Endothelial cell (in vitro differentiated cells): ENCODE measurements around the gene FBXO44. TPM values are rescaled to one million over a fixed set of nuclear protein-coding genes. Genes with fewer than 3 reads are reported as not detected.
A peak's percentile ranks its signal among the peaks of the same experiment; 100 is the strongest.

ENCODE experiments used
- DNase-seq: peaks from one replicate; pipeline ENCODE4 v3.0.0; 2021; ENCODE audit warnings: low spot score
- H3K27ac Mint-ChIP-seq: one replicate; pipeline ENCODE4 v1.8.0; 2021; ENCODE audit warnings: mixed read lengths, inconsistent platforms; ENCODE audit not compliant: unreplicated experiment
- H3K27me3 Mint-ChIP-seq: one replicate; pipeline ENCODE4 v1.8.0; 2021; ENCODE audit warnings: mild to moderate bottlenecking, moderate library complexity, mixed read lengths, inconsistent platforms; ENCODE audit not compliant: unreplicated experiment
- H3K36me3 Mint-ChIP-seq: one replicate; pipeline ENCODE4 v1.8.0; 2021; ENCODE audit warnings: mild to moderate bottlenecking, low read depth, mixed read lengths, inconsistent platforms; ENCODE audit not compliant: unreplicated experiment
- H3K4me1 Mint-ChIP-seq: one replicate; pipeline ENCODE4 v1.8.0; 2021; ENCODE audit warnings: mild to moderate bottlenecking, mixed read lengths, inconsistent platforms; ENCODE audit not compliant: unreplicated experiment
- H3K4me3 Mint-ChIP-seq: one replicate; pipeline ENCODE4 v1.8.0; 2021; ENCODE audit warnings: mild to moderate bottlenecking, mixed read lengths, inconsistent platforms; ENCODE audit not compliant: unreplicated experiment
- H3K9me3 Mint-ChIP-seq: one replicate; pipeline ENCODE4 v1.8.0; 2021; ENCODE audit warnings: mixed read lengths, inconsistent platforms; ENCODE audit not compliant: unreplicated experiment
- total RNA-seq: library from RNA; stranded (reverse); fragmentation: NEBNext Ultra II Directional; extraction: Animal tissue kit (Norgen Biotek cat#: 25700); gene quantifications from one replicate; pipeline ENCODE4 v1.2.1, GENCODE V29; 2021; ENCODE audit not compliant: unreplicated experiment
- TF ChIP-seq, protein P1 (sequence below): fragments of 200-600 bp; sonication (generic); IDR thresholded peaks from one replicate; pipeline ENCODE4 v1.5.0; 2021; ENCODE audit warnings: antibody characterized with exemption; ENCODE audit not compliant: unreplicated experiment

Gene FBXO44
- total RNA-seq, 1 donor from 2014 or later, result 10.2 TPM

DNA sequence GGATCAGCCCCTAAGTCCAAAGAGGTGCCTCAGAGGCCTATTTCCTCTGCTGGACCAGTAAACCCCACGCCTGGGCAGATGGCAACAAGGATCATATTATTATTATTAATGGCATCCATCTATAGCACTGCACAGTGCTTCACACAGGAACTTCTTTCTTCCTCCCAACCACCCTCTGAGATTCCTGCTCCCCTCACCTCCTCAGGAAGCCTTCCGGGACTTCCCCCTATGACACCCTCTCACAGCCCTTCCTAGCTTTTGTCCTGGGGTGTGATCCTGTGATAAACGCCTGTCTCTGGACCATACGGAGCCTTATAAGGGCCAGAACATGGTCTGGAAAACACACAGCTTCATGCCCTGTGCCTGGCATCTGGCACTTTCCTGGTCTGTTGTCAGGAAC, 3.7 kb upstream of the FBXO44 start:
- Mint-ChIP-seq H3K4me3 (peak overlapping the region; percentile 77), H3K27me3 (peaks cover 19% of the 10 kb centered on the region), H3K36me3 (peaks cover 4% of the 10 kb centered on the region), H3K4me1 (peaks cover 2% of the 10 kb centered on the region), H3K9me3 (no peaks in the 10 kb centered on the region), H3K27ac (peak overlapping the region; percentile 72)
- DNase-seq, result no peak
- TF ChIP-seq, protein P1, sequence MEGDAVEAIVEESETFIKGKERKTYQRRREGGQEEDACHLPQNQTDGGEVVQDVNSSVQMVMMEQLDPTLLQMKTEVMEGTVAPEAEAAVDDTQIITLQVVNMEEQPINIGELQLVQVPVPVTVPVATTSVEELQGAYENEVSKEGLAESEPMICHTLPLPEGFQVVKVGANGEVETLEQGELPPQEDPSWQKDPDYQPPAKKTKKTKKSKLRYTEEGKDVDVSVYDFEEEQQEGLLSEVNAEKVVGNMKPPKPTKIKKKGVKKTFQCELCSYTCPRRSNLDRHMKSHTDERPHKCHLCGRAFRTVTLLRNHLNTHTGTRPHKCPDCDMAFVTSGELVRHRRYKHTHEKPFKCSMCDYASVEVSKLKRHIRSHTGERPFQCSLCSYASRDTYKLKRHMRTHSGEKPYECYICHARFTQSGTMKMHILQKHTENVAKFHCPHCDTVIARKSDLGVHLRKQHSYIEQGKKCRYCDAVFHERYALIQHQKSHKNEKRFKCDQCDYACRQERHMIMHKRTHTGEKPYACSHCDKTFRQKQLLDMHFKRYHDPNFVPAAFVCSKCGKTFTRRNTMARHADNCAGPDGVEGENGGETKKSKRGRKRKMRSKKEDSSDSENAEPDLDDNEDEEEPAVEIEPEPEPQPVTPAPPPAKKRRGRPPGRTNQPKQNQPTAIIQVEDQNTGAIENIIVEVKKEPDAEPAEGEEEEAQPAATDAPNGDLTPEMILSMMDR, result no peak

DNA sequence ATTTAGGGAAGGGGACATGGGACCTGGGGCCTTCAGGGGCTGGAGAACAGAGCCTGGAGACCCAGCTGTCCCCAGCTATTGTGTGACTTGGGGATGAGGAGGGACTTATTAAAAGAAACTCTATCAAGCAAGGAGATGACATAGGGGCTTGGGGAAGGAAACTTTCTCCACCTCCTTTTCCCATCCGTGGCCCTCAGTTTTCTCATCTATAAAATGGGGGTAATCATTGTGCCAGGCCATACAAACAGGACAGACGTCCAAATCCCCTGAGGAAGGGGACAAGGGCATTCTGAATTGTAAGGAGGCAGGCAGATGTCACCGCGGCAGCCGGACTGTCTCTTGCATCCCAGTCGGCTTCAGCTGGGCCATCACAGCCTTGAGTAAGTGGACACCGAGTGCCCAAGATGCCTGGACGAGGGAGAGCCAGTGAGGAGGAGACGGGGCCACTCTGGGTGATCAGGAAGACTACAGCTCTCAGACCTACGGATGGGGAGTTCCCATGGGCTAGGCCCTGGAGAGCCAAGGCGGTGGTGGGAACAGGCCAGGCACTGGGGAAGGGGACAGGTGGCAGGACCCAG, 2.4 kb upstream of the FBXO44 start:
- TF ChIP-seq, protein P1, result no peak
- Mint-ChIP-seq H3K9me3 (no peaks in the 10 kb centered on the region), H3K4me3 (no peak overlapping the region), H3K27me3 (peaks cover 19% of the 10 kb centered on the region), H3K27ac (no peak overlapping the region), H3K36me3 (peaks cover 4% of the 10 kb centered on the region), H3K4me1 (peaks cover 2% of the 10 kb centered on the region)
- no peak for DNase-seq

DNA sequence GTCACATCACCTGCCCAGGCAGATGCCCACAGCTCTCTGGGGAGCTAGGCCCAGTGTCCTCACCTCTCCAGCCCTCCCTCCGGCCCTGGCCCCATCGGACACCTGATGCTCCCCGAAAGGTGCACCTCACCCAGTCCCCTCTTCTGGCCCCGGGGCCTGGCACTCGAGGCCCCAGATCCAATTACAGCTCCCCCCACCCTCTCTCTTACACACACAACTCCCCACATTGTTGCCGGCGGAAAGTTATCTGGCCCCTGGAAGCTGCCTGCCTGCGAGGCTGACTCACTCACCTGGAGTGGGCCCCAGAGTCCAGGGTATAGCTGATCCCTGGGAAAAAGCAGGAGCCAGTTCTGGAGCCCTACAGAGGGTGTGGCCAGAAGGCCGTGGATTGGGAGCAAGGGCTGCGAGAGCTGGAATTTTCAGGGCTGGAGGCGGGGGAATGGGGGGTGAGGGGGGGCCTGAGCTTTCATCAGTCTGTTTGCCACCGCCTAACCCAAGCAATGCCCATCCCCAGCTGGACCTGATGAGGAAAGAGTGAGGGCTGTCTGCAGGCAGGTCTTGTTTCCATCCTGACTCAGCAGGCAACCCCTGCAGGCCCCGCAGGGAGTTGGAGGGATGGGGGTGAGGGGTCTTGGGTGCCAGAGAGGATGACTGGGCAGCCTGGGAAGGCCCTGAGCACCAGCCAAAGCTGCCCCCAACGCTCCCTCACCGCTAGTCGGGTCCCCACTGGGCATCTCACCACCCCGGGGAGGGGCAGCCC, 1.4 kb upstream of the FBXO44 start:
- peaks cover 2% of the 10 kb centered on the region for H3K4me1 Mint-ChIP-seq
- DNase-seq, result no peak
- no peak overlapping the region for H3K27ac Mint-ChIP-seq
- TF ChIP-seq, protein P1, result no peak
- no peak overlapping the region for H3K4me3 Mint-ChIP-seq
- peaks cover 17% of the 10 kb centered on the region for H3K27me3 Mint-ChIP-seq
- peaks cover 4% of the 10 kb centered on the region for H3K36me3 Mint-ChIP-seq
- H3K9me3 Mint-ChIP-seq, result no peaks in the 10 kb centered on the region

DNA sequence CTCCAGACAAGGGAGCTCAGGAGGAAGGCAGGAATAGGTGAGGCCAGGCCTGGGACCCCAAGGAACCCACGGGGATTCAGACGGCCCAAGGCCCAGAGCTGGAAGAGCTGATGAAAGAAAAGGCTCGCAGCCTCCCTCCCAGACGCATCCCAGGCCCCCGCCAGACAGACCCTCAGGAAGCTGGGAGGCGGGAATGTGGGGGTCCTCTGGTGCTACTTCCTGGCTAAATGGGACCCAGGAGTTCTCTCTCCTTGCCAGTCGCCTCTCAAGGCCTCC, 878 bp upstream of the FBXO44 start:
- TF ChIP-seq, protein P1, result no peak
- Mint-ChIP-seq H3K27ac (no peak overlapping the region), H3K4me1 (peaks cover 2% of the 10 kb centered on the region), H3K9me3 (no peaks in the 10 kb centered on the region), H3K36me3 (peaks cover 4% of the 10 kb centered on the region), H3K4me3 (no peak overlapping the region), H3K27me3 (peaks cover 14% of the 10 kb centered on the region)
- no peak for DNase-seq
